ENCODE measurements around the gene MAJIN. TPM values are rescaled to one million over a fixed set of nuclear protein-coding genes. Genes with fewer than 3 reads are reported as not detected.
"Not testable (repeated sequence)": the region's sequence is repeated elsewhere in the genome, so short reads cannot be mapped to it uniquely, and the experiment has no call there.

Gene MAJIN, protein sequence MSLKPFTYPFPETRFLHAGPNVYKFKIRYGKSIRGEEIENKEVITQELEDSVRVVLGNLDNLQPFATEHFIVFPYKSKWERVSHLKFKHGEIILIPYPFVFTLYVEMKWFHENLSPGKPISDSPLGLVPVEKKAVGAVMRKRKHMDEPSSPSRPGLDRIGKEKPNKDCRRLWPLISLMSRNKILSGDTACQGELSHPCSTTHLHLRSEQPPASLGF
- not detected for polyA plus RNA-seq (ENCODE audit: insufficient read length in 12 of 12)
- long read RNA-seq, donor 1: 0 reads
- long read RNA-seq, donor 2: 0 reads
- long read RNA-seq, donor 3: 0 reads
- long read RNA-seq, donor 4: 0 reads
- long read RNA-seq, donor 5: 0 reads
- long read RNA-seq, donor 6: 0 reads
- long read RNA-seq, donor 7: 0 reads
- long read RNA-seq, donor 8: 0 reads
- long read RNA-seq, donor 9: 0 reads
- long read RNA-seq, donor 10: 0 reads
- long read RNA-seq, donor 11: 0 reads

DNA sequence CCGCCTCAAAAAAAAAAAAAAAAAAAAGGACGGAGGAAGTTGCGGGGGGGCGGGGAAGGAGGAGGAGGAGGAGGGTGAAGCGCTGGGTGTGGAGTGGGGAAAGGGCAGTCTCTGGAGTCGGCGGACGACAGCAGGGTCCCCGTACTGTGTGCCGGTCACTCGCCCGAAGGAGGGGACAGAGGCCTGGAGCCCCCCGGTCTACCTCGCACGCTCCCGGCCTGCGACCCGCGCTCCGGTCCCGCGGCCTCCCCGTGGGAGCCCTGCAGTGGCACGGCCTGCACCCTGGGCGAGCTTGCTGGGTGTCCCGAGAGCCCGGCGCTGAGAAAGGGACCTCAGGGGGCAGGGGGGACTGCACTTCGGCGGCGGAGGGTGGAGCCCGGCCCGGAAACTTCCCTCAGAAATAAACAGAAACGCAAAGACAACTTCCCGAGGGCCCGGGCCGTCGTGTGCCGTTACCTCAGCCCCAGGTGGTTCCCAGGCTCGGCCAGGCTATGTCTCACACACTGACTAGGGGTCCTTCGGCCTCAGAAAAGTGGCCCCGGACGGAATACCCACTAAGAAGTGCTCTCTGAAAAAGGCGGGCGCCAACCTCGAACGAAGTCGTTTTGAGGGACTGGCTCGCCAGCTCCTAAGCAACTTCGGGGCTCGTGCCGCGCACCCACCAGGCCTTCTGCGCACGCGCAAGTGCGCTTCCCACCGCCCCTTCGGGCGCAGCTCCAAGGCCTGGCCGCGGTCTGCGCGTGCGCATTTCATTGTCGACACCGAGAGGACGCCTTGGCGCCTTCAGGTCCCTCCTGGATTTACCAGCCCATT is at the start of gene MAJIN:
Gene MAJIN, minus strand, starts transcription at position 688 of the 813 bp plus-strand sequence. CDS start 12,703 bp downstream, outside the sequence.
- DNase-seq: peak; percentile 88

DNA sequence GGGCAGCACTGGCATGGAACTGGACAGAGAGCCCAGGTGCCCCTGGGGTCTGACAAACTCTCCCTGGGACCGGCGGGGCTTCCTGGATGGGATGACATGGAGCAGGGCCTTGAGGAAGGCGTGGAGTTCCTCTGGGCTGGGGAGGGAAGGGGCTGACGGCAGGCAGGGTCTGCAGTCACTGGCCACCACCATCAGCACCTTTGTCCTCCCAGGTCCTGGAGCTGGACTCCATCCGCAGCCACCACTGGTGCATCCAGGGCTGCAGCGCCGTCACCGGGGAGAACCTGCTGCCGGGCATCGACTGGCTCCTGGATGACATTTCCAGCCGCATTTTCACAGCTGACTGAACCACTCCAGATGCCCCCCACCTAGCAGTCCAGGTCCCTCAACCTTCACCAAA is 49.6 kb upstream of the MAJIN start:
- DNase-seq: no peak

DNA sequence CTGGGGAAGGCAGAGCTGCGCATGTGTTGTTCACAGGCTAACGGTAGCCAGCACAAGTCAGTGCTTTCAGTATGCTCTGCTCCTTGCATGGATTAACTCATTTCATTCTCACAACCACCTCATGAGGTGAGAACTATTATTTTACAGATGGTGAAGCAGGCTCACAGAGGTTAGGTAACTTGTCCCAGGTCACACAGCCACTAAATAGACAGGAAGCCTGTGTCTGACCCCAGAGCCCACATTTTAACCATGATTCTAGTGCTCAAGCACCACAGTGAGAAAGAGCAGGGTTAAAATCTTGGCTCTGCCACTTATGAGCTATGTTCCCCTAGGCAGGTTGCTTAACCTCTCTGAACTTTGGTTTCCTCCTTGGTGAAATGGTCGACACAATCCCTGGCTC is 49.1 kb upstream of the MAJIN start:
- no peak for DNase-seq

DNA sequence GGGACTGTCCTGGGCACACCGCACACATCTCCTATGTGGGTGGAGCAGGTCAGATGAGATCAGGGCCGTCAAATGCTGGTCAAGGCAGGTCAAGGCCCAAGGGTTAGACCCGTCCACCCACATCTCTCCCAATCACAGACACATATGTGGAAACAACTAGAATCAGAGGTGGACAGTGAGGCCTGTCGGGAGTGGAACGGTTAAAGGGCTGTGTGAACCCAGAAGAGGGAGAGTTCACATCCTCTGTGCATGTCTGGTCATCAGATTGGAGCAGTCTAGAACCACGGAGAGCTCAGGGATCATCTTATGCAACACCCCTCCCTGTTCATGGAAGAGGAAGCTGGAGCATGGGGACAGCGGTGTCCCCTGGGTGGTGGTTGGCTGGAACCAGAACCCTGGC is 47.9 kb upstream of the MAJIN start:
- DNase-seq: no peak

DNA sequence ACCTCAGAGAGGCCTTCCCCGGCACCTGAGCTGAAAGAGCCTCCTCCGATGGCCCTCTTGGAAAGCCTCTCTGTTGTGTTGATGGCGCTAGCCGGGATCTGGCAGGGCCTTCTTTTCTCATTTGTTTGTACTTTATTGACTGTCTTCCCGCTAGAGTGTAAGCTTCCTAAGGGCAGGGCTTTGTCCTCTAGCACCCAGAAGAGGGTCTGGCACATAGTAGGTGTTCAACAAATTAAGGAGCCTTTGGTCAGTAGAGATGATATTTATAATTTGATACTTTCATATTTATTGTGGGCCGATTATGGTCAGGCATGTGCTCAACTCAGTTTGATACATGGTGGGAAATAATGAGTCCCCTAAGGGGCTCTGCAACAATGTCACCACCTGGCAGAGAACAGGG is 46.0 kb upstream of the MAJIN start:
- no peak for DNase-seq

DNA sequence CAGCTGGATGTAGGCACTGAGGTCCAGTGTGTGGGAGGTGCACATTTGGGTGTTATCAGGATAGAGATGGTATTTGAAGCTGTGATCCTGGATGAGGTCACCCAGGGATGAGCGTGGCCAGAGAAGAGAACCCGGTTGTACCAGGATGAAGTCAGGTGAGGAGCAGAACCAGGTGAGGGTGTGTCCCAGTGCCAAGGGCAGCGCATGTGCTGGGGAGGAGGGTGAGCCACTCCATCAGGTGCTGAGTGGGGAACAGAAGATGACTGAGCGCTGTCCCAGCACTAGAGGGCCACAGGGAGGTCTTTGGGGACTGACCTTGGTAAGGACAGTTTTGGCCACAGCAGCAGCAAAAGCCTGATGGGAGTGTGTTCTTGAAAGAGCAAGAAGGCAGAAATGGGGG is 44.8 kb upstream of the MAJIN start:
- DNase-seq: no peak

DNA sequence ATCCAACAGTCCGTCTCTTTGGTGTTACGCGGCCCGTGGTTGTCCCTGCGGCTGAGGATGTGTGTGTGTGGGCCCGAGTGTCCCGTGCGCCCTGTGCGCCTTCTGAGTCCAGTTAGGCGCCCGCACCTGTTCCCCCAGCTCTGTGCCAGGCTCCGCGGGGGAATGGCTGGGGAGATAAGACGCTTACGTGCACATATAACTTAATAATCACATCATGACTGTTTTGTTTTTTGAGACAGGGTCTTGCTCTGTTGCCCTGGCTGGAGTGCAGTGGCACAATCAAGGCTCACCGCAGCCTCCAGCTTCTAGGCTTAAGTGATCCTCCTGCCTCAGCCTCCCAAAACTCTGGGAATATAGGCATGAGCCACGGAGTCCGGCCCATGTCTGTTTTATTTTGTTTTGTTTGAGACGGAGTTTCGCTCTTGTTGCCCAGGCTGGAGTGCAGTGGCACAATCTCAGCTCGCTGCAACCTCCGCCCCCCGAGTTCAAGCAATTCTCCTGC is 42.9 kb upstream of the MAJIN start:
- DNase-seq: no peak

DNA sequence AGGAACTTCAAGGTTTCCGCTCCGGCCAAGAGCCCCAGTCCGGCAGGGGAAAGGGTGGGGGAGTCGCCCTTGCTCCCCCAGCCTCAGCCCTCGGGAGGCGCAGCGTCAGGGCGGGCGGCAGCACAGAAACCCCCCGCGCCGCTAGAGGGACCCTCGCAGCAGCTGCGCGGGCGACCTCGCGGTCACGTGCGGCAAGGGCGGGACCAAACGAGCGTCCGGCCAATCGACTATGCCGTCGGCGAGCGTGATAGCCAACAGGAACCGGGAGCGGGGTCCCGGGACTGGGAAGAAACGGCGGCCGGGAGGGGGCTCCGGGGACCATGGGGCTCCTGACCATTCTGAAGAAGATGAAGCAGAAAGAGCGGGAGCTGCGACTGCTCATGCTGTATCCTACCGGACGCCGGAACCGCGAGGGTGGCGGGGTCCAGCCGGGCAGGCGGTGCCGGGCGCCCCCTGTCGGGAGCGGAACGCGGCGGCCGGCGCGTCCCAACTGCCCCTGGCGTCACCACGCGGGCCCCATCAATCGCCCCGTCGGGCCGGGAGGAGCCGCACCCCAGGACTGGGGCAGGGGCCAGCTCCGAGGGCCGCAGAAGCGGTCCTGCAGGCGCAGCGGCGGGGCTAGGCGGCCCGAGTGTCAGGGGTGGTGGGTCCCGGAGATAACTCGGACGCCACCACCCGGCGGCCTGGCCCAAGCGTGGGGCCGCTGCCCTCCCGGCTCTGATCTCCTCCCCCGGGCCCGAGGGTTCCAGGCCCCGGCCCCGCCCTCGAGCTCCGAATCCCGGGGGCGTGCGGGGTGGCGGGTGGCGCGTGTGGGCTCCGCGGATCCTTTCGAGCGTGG is 42.2 kb upstream of the MAJIN start, which contains the start of gene ARL2:
Gene ARL2, plus strand, starts transcription at position 273 of the 838 bp plus-strand sequence. Its CDS starts 48 bp downstream, at position 321.
- peak; percentile 94 for DNase-seq

DNA sequence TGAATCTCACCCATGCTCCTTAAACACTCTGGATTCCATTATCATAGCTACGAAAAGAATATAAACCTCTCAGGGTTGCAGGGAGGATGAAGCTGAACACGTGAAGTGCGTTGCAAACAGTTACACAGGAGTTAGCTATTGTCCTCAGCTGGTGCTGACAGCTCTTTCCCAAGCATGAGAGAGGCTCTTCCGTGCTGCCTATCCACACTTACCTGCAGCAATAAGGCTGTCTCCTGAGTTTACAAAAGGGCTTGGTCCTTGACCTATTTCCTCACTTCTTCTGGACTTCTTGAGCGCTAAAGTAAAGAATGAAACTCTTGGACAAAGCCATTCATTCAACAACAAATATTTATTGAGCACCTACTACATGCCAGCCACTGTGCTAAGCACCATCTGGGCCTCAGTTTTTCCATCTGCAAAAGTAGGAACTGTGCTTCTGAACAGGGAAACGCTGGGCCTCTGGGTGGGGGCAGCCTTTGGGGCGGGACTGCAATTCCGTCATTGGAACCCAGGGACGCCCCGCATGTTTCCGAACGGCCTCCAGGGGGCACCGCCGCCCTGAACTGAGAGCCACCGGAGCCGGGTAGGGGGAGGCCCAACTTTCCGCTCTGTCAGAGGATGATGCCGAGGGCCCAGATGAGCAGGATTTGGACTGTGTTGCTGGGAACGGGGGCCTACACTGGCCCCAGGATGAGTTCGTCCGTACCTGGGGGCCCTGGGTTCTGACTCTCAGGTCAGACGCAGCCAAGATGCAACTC is 41.4 kb upstream of the MAJIN start:
- DNase-seq: peak; percentile 93

DNA sequence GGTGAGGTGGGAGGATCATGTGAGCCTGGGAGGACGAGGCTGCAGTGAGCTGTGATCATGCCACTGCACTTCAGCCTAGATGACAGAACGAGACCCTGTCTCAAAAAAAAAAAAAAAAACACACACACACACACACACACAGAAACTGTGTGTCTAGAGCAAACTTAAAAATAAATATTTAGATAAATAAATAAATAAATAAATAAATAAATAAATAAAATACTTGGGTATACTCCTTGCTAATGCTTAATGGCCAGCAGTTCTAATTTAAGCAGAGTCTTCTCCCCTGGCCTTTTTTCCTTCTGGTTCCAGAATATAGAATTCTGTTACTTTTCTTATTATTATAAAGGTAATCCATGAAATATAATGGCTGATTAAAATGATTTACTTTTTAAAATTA is 37.0 kb upstream of the MAJIN start:
- DNase-seq: no peak

DNA sequence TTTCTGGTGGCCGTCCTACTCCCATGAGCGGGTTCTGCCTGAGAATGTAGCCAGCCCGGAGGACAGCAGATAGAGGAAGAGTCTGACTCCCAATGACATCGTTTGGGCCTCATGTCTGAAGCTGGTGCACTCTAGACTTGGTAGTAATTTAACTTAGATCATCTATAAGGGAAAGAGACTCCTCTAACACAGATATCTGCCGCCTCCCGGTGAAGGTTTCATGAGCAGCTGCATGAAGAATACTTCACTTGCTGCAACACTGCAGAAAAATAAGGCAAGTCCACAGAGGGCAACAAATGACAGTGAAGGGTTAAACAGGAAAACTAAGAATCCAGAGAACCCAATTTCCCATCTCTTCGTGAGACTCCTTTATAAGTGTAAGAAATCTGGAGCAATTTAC is 36.1 kb upstream of the MAJIN start:
- DNase-seq: no peak

DNA sequence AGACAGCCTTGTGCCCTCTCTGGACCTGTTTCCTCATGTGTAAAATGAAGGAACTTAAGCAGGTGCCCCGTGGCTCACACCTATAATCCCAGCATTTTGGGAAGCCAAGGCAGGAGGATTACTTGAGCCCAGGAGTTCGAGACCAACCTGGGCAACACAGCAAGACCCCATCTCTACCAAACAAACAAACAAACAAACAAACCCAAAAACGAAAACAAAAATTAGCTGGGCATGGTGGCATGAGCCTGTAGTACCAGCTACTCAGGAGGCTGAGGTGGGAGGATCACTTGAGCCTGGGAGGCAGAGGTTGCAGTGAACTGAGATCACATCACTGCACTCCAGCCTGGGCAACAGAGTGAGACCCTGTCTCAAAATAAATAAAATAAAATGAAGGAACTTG is 32.1 kb upstream of the MAJIN start:
- DNase-seq: not testable (repeated sequence)

DNA sequence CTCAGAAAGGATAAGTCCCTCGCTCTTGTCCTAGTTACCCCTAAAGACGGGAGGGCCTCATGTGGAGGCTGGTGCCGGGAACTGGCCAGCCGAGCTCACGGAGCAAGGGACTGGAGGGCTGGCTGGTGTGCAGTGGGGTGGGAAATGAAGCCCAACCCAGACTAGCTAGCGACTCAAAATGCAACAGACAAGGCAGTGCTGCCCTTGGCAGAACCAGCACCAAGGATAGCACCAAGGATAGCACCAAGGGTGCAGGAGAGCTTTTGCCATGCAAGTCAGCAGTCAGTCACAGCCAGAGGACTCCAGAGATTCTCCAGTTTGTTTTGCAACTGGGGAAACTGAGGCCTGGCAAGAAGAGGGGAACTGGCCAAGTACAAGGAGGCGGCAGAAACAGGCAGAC is 31.4 kb upstream of the MAJIN start:
- no peak for DNase-seq

DNA sequence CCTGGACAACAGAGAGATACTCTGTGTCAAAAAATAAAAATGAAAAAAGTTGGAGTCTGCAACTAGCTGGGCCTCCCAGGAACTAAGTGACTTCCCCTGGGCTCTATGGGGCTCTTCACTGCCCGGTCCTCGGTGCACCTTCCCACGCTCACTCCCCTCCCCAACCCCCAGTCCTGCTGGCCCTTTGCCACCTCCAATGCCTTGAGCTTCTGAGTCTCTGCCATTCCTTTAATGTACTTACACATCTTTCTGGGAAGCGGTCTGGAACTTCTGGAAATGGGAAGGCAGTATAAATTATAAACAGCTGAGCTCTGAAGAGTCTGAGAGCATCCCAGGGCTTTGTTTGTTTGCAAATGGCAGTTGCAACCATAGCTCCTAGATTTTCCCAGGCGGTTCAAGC is 30.8 kb upstream of the MAJIN start:
- no peak for DNase-seq

DNA sequence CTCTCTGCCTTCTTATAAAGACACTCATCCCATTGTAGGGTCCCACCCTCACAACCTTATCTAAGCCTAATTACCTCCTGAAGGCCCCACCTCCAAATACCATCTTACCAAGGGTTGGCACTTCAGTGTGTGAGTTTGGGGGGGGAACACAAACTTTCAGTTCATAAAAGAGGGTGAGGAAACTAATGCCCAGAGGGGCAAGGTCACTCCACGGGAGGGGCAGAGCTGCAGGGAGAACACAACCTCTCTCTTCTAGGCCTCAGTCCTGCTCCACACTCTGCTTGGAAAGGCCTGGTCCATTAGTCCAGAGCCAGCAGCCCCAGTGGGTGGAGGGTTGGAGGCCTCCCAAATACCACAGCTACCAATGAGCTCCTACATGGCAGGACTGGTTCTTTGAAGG is 27.6 kb upstream of the MAJIN start:
- no peak for DNase-seq

DNA sequence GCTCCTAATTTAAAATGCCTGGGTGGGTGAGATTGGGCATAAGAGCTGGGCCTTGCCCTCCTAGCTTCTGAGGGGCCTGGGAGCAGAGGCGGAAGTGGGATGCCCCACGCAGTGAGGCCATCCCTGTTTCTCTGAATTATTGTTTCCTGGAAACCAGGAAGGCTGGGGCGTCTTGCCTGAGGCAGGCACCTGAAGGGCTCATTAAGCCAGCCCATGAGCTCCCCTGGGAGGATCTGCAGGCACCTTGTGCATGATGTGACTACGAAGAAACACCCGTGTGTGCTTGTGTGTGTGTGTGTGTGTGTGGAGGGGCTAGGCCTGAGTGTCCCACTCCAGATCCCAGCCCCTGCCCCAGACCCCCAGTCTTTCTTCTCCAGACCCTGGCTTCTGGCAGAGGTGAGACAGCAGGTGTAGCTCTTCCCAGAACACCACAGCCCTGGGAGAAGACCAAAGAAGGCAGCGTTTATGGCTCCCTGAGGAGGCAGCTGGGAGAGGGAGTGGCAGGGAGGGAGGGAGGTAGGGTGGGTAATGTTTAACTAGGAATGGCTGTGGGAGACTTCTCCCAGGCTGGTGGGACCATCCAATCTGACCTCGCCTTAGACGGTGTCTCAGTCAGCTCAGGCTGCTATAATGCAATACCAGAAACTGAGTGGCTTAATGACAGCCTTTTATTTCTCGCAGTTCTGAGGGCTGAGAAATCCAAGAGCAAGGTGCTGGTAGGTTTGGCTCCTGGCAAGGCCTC is 27.0 kb upstream of the MAJIN start:
- no peak for DNase-seq

DNA sequence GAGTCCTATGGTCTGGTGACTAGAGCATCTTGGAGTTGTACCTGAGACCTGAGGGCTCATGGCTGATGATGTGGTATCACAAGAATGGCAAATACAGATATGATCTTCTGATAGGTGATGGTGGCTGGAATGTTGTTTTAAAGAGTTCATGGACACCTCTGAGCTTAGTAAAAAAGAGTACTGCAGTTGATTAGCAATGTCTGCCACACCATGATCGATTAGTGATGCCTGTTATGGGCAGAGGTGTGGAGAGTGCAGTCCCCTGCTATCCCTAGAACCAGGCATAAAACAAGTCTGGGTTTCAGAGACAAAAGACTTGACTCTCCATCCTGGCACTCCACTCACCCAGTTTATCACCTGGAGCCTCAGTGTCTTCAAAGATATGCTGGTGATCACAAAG is 26.2 kb upstream of the MAJIN start:
- no peak for DNase-seq

DNA sequence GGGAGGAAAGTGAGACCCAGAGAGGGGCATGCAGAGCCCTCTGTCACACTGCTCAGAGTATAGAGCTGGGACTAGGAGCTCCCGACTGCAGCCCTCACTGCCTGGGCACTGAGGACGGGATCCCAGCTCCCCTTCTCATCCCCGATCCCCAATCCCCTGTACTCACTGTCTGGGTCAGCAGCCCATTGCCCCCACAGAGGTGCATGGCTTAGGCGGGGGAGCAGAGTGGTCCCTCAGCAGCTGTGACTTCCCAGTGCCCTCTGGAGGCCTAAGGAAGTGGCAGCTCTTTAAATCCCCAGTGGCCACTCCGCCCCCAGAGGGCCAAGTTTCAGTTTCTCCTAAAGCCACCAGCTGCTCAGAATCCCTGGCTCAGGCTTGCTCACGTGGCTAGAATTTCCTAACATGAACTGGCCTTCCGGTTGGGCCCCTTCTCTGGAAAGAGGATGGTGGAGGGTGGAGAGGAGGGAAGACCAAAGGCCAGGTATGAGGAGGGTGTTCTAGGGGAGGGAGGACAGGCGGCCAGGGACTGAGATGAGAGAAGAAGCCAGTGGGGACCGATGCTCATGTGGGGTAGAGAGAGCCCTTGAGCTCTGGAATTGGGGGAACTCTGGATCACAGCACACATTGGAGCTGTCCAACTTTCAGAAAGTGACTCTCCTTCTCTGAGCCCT is 24.9 kb upstream of the MAJIN start, which contains the start of gene BATF2:
Gene BATF2, minus strand, starts transcription at position 262 of the 671 bp plus-strand sequence. Its CDS starts 57 bp downstream, at position 205.
- no peak for DNase-seq

DNA sequence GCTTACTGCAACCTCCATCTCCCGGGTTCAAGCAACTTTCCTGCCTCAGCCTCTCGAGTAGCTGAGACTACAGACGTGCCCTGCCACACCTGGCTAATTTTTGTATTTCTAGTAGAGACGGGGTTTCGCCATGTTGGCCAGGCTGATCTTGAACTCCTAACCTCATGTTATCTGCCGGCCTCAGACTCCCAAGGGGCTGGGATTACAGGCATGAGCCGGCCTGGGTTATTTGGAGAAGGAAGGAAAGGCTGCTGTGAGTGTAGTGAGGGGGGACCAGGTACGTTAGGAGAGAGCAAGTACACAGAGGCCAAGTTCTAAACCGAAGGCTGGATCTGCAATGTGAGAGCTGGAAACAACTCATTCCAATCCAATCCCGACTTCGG is 24.4 kb upstream of the MAJIN start:
- no peak for DNase-seq

DNA sequence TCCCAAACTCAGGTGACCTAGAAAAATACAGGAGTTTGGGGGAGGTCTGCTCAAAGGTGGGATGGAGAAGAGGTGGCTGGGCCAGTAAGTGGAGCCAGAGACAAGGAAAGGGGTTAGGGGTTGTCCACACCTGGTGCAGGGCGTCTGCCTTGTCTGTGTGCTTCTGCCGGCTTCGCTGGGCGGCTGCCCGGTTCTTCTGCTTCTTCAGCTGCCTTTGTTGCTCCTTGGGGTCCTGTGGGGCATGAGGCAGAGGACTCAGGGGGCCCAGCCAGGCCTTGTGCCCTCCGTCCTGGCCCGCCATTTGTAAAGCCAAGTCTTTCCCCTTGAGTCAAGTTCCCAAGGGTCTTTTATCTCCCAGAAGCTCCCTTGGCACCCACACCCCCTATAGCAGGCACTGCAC is 22.4 kb upstream of the MAJIN start:
- DNase-seq: no peak

All from muscle of arm (tissue), 14 donors.